CD4-positive, alpha-beta T cell treated with Interleukin-15 for 4 hours (primary cell): Measurements from ENCODE around the gene CHAF1A.
A peak's percentile ranks its signal among the peaks of the same experiment; 100 is the strongest.

Source experiments
- DNase-seq: peaks from one replicate; pipeline ENCODE4 v3.0.0-alpha.2; 2020; ENCODE audit warnings: low spot score

CHAF1A gene

GRCh38 chr19:4456843-4457653, 54.6 kb downstream of the CHAF1A start:
- DNase-seq = peak; percentile 22

GRCh38 chr19:4457654-4458395, 55.4 kb downstream of the CHAF1A start, which contains the start of gene UBXN6:
UBXN6 (minus strand) TSS chr19:4457794; CDS start chr19:4457697, 97 bp downstream.
- DNase-seq = peak; percentile 100

- DNase-seq = no peak
Measured at GRCh38 chr19:4464815-4465581, 62.6 kb downstream of the CHAF1A start.

- no peak for DNase-seq
Measured at GRCh38 chr19:4467835-4468234, 65.4 kb downstream of the CHAF1A start.

- peak; percentile 99 for DNase-seq
Measured at GRCh38 chr19:4471403-4472173, 69.1 kb downstream of the CHAF1A start.

- DNase-seq = no peak
Measured at GRCh38 chr19:4472174-4472974, 69.9 kb downstream of the CHAF1A start, which contains the start of gene HDGFL2. HDGFL2 (plus strand) TSS chr19:4472297; CDS start chr19:4472351, 54 bp downstream.

GRCh38 chr19:4473011-4473762, 70.7 kb downstream of the CHAF1A start:
- DNase-seq = no peak

- no peak for DNase-seq
Measured at GRCh38 chr19:4473763-4474513, 71.5 kb downstream of the CHAF1A start.

GRCh38 chr19:4474514-4475022, 72.1 kb downstream of the CHAF1A start:
- DNase-seq = no peak

- no peak for DNase-seq
Measured at GRCh38 chr19:4477034-4477801, 74.8 kb downstream of the CHAF1A start.

- DNase-seq = no peak
Measured at GRCh38 chr19:4482721-4483364, 80.4 kb downstream of the CHAF1A start.

GRCh38 chr19:4483385-4483784, 80.9 kb downstream of the CHAF1A start:
- no peak for DNase-seq

GRCh38 chr19:4487572-4487971, 85.1 kb downstream of the CHAF1A start:
- no peak for DNase-seq

GRCh38 chr19:4488496-4488895, 86.1 kb downstream of the CHAF1A start:
- no peak for DNase-seq

GRCh38 chr19:4491446-4491845, 89.0 kb downstream of the CHAF1A start:
- no peak for DNase-seq

GRCh38 chr19:4492337-4493103, 90.1 kb downstream of the CHAF1A start:
- DNase-seq = no peak
